B cell (primary cell): Measurements from ENCODE around the gene SRRM4. TPM values are rescaled to one million over a fixed set of nuclear protein-coding genes. Genes with fewer than 3 reads are reported as not detected.

Source experiments
- ATAC-seq: fragments of 200-7000 bp; cut with Tn5 transposase; one replicate; pipeline ENCODE4 v1.10.0; 2021; ENCODE audit warnings: low read depth, mild to moderate bottlenecking, moderate number of reproducible peaks, moderate library complexity
- CTCF ChIA-PET: fragments of 350-600 bp; sonication (Branson Sonifier 250); formaldehyde crosslinking; loops from one replicate; lab custom pipeline; 2021; ENCODE audit warnings: antibody characterized with exemption, inconsistent platforms; lab: Charles Lee
- POLR2A ChIA-PET: fragments of 350-600 bp; sonication (Branson Sonifier 250); formaldehyde crosslinking; loops from one replicate; lab custom pipeline; 2021; ENCODE audit warnings: antibody characterized with exemption; lab: Charles Lee
- DNase-seq: peaks from one replicate; pipeline ENCODE4 v3.0.0; 2013
- H2AFZ ChIP-seq: 2 replicates; pipeline ENCODE4 v1.6.1; 2012; ENCODE audit warnings: mild to moderate bottlenecking, low read depth, low read length; ENCODE audit not compliant: insufficient read depth, poor library complexity, severe bottlenecking
- H3K27ac ChIP-seq, 2 donors: 1 replicate in 1 of 2; 2 replicates in 1 of 2; pipeline ENCODE4 v1.5.1; 2012 to 2013; ENCODE audit warnings: low read length in 2 of 2, mild to moderate bottlenecking in 2 of 2, moderate library complexity in 1 of 2
- H3K27me3 ChIP-seq, 4 experiments: fragments of 200-600 bp in 1 of 4; sonication (generic) in 1 of 4; replicated peaks in 1 of 4; 1 replicate in 2 of 4; 2 replicates in 2 of 4; pipeline versions ENCODE4 v1.6.1 to v1.7.0; 2013 to 2016; ENCODE audit warnings: low read length in 3 of 4, mild to moderate bottlenecking in 2 of 4, mixed read lengths in 1 of 4, moderate library complexity in 1 of 4; ENCODE audit not compliant: insufficient read depth in 4 of 4, control insufficient read depth in 3 of 4; ENCODE audit errors: control extremely low read depth in 1 of 4
- H3K36me3 ChIP-seq, 2 experiments: replicated peaks in 1 of 2; 1 replicate in 1 of 2; 2 replicates in 1 of 2; pipeline versions ENCODE4 v1.6.1 to v1.7.1; 2013; ENCODE audit warnings: low read length in 1 of 2; ENCODE audit not compliant: insufficient read depth in 2 of 2, control insufficient read depth in 1 of 2; ENCODE audit errors: control extremely low read depth in 1 of 2, extremely low read depth in 1 of 2
- H3K4me1 ChIP-seq, 2 donors: fragments of 200-600 bp in 1 of 2; sonication (generic) in 1 of 2; 1 replicate in 1 of 2; 2 replicates in 1 of 2; pipeline versions ENCODE4 v1.5.1 to v1.6.1; 2013 to 2017; ENCODE audit warnings: low read length in 2 of 2; ENCODE audit not compliant: control insufficient read depth in 2 of 2, insufficient read depth in 2 of 2
- H3K4me2 ChIP-seq: replicated peaks from 2 replicates; pipeline ENCODE3; 2012; ENCODE audit warnings: mild to moderate bottlenecking, low read depth, low read length; ENCODE audit not compliant: poor library complexity, severe bottlenecking
- H3K4me3 ChIP-seq, 5 experiments: fragments of 200-600 bp in 1 of 5; sonication (generic) in 1 of 5; 1 replicate in 3 of 5; 2 replicates in 2 of 5; pipeline versions ENCODE4 v1.5.1 to v1.7.0; 2011 to 2016; ENCODE audit warnings: low read length in 4 of 5, mild to moderate bottlenecking in 4 of 5, low read depth in 2 of 5, control low read depth in 1 of 5, moderate library complexity in 1 of 5; ENCODE audit not compliant: insufficient read depth in 1 of 5; ENCODE audit errors: control extremely low read depth in 1 of 5, extremely low read depth in 1 of 5
- H3K79me2 ChIP-seq: fragments of 200-600 bp; sonication (generic); one replicate; pipeline ENCODE4 v1.6.0; 2016; ENCODE audit warnings: low read length; ENCODE audit not compliant: control insufficient read depth, insufficient read depth
- H3K9ac ChIP-seq: fragments of 200-600 bp; sonication (generic); 2 replicates; pipeline ENCODE4 v1.6.1; 2017; ENCODE audit warnings: mild to moderate bottlenecking, low read length, moderate library complexity
- H3K9me3 ChIP-seq, 3 donors: one replicate each; pipeline versions ENCODE4 v1.6.1 to v1.7.1; 2013; ENCODE audit warnings: low read length in 2 of 3; ENCODE audit not compliant: control insufficient read depth in 2 of 3, insufficient read depth in 1 of 3; ENCODE audit errors: control extremely low read depth in 1 of 3
- H4K20me1 ChIP-seq: 2 replicates; pipeline ENCODE4 v1.6.0; 2012; ENCODE audit warnings: mild to moderate bottlenecking, low read length; ENCODE audit not compliant: insufficient read depth, control insufficient read depth, poor library complexity, severe bottlenecking
- H3K27ac Mint-ChIP-seq: one replicate; pipeline ENCODE4 v1.8.0; 2021; ENCODE audit warnings: mixed read lengths
- H3K27me3 Mint-ChIP-seq: one replicate; pipeline ENCODE4 v1.8.0; 2021; ENCODE audit warnings: mixed read lengths
- H3K4me1 Mint-ChIP-seq: one replicate; pipeline ENCODE4 v1.8.0; 2021; ENCODE audit warnings: mixed read lengths
- H3K4me3 Mint-ChIP-seq: one replicate; pipeline ENCODE4 v1.8.0; 2021; ENCODE audit warnings: mixed read lengths
- H3K9me3 Mint-ChIP-seq: one replicate; pipeline ENCODE4 v1.8.0; 2022; ENCODE audit warnings: mixed read lengths; ENCODE audit not compliant: insufficient read depth
- CTCF ChIP-seq: fragments of 200-600 bp; IDR thresholded peaks from one replicate; pipeline ENCODE4 v1.8.0; 2022; ENCODE audit warnings: antibody characterized with exemption, mild to moderate bottlenecking
- EZH2 ChIP-seq: IDR thresholded peaks from 2 replicates; pipeline ENCODE4 v1.6.1; 2012; ENCODE audit warnings: borderline replicate concordance, low read depth, mild to moderate bottlenecking, moderate library complexity, low read length; ENCODE audit not compliant: insufficient read depth, poor library complexity, severe bottlenecking
- WGBS: methylation state at CpG from one replicate; pipeline ENCODE4 v1.1.5; 2013; ENCODE audit warnings: missing lambda C conversion rate; ENCODE audit not compliant: insufficient coverage; 5-methylcytosine and 5-hydroxymethylcytosine counted together
- intact Hi-C: fragments of 100-400 bp; cut with micrococcal nuclease; formaldehyde crosslinking; loops from one replicate; pipeline ENCODE4 v1.10.0; 2022
- polyA plus RNA-seq: library from polyadenylated mRNA; depleted of rRNA; stranded (reverse); fragments of >200 nt; gene quantifications from 2 replicates; pipeline ENCODE4 v1.2.3, GENCODE V29; 2012
- total RNA-seq, 2 donors: library from RNA; stranded (reverse); fragments of 120-200 nt in 1 of 2; gene quantifications; 1 replicate in 1 of 2; 2 replicates in 1 of 2; pipeline versions ENCODE4 v1.2.3 to v1.2.4, GENCODE V29; 2013 to 2022

Gene SRRM4
- total and polyA plus RNA-seq, 2 donors (not counting 1 experiment from before 2014, with no cell fraction given): not detected

GRCh38 chr12:119168721-119169120 lies 187.4 kb downstream of the SRRM4 start:
- no peak for DNase-seq
- Histone ChIP-seq H3K36me3 (no peaks in the 10 kb centered on the region), H3K4me3 (no peak overlapping the region), H3K4me2 (no peak overlapping the region), H3K27ac (no peak overlapping the region), H3K9ac (no peak overlapping the region), H2AFZ (no peak overlapping the region), H3K79me2 (no peaks in the 10 kb centered on the region), H4K20me1 (no peaks in the 10 kb centered on the region), H3K27me3 (peaks cover 0 to 4% (median 0%) of the 10 kb centered on the region in 4 experiments), H3K4me1 (no peaks in the 10 kb centered on the region), H3K9me3 (no peaks in the 10 kb centered on the region)
- TF ChIP-seq CTCF (no peak), EZH2 (no peak)
- POLR2A ChIA-PET: no interaction called here
- Mint-ChIP-seq H3K9me3 (no peaks in the 10 kb centered on the region), H3K27ac (no peak overlapping the region), H3K4me3 (no peak overlapping the region), H3K4me1 (no peaks in the 10 kb centered on the region), H3K27me3 (peaks cover 4% of the 10 kb centered on the region)
- CTCF ChIA-PET: no interaction called here
- intact Hi-C loops: no loop called here
- ATAC-seq: no peak
- 100% methylated on average over 2 of the region's 3 CpGs for WGBS

- ChIA-PET POLR2A (no interaction called here), CTCF (no interaction called here)
- no peaks in the 10 kb centered on the region for H3K79me2 ChIP-seq
- H3K4me1 Mint-ChIP-seq: no peaks in the 10 kb centered on the region
- H3K9me3 Mint-ChIP-seq: no peaks in the 10 kb centered on the region
- no peaks in the 10 kb centered on the region for H3K36me3 ChIP-seq
- peaks cover 0 to 4% (median 0%) of the 10 kb centered on the region in 4 experiments for H3K27me3 ChIP-seq
- intact Hi-C loops: no loop called here
- H3K4me1 ChIP-seq: no peaks in the 10 kb centered on the region
- no peak overlapping the region for H3K4me3 Mint-ChIP-seq
- H3K27ac ChIP-seq: no peak overlapping the region
- no peak overlapping the region for H2AFZ ChIP-seq
- no peak overlapping the region for H3K9ac ChIP-seq
- no peaks in the 10 kb centered on the region for H4K20me1 ChIP-seq
- H3K27me3 Mint-ChIP-seq: peaks cover under 1% of the 10 kb centered on the region
- no peak overlapping the region for H3K4me2 ChIP-seq
- WGBS: 86% methylated on average over 1 of the region's 2 CpGs
- ATAC-seq (no peak), DNase-seq (no peak)
- H3K9me3 ChIP-seq: no peaks in the 10 kb centered on the region
- no peak overlapping the region for H3K27ac Mint-ChIP-seq
- no peak overlapping the region for H3K4me3 ChIP-seq
- TF ChIP-seq EZH2 (no peak), CTCF (no peak)
Observed at GRCh38 chr12:119169150-119169549, 187.8 kb downstream of the SRRM4 start.
